Pancreas (tissue), 10 donors: ENCODE data around the gene MTARC2. TPM values are rescaled to one million over a fixed set of nuclear protein-coding genes. Genes with fewer than 3 reads are reported as not detected.
A peak's percentile ranks its signal among the peaks of the same experiment; 100 is the strongest.

Source experiments
- ATAC-seq, 4 donors: fragments of 200-7000 bp; cut with Tn5 transposase; one replicate each; pipeline versions ENCODE4 v1.8.0 to v1.9.1; 2020; ENCODE audit warnings: mild to moderate bottlenecking in 4 of 4, moderate library complexity in 4 of 4
- DNase-seq, 6 donors: peaks; one replicate each; pipeline ENCODE4 v3.0.0-alpha.2; 2020
- FAIRE-seq: peaks from 2 replicates; lab custom pipeline; 2012; peaks lifted over from hg19 to GRCh38; lab: Jason Lieb, UNC
- H3K27ac ChIP-seq, 4 donors: fragments of 200-600 bp; sonication (generic); 1 replicate in 3 of 4; 2 replicates in 1 of 4; pipeline versions ENCODE4 v1.5.0 to v1.8.0; 2020
- H3K27me3 ChIP-seq, 4 donors: fragments of 200-600 bp; one replicate each; pipeline ENCODE4 v1.8.0; 2021
- H3K36me3 ChIP-seq, 3 donors: fragments of 200-600 bp; sonication (generic) in 1 of 3; one replicate each; pipeline versions ENCODE4 v1.5.0 to v1.8.0; 2020 to 2021
- H3K4me1 ChIP-seq, 3 donors: fragments of 200-600 bp; one replicate each; pipeline ENCODE4 v1.8.0; 2021
- H3K4me3 ChIP-seq, 4 donors: fragments of 200-600 bp; sonication (generic) in 2 of 4; one replicate each; pipeline versions ENCODE4 v1.5.0 to v1.8.0; 2020 to 2021
- H3K9me3 ChIP-seq, 4 donors: fragments of 200-600 bp; one replicate each; pipeline ENCODE4 v1.8.0; 2021
- CTCF ChIP-seq, 4 donors: fragments of 200-600 bp; sonication (generic) in 3 of 4; IDR thresholded peaks; one replicate each; pipeline versions ENCODE4 v1.5.0 to v1.8.0; 2021; ENCODE audit warnings: antibody characterized with exemption in 4 of 4
- WGBS, 2 donors: extraction: QIAGEN DNeasy Blood & Tissue Kit; methylation state at CpG; one replicate each; pipeline ENCODE4 v1.1.7; 2013; 5-methylcytosine and 5-hydroxymethylcytosine counted together
- intact Hi-C, 3 donors: fragments of 100-400 bp; cut with DNase I; formaldehyde crosslinking; loops; one replicate each; pipeline versions ENCODE4 v1.11.1 to v1.14.2; 2022
- polyA plus RNA-seq, 2 donors: library from polyadenylated mRNA; stranded (reverse); fragments of 200-250 nt; gene quantifications; one replicate each; pipeline ENCODE4 v1.2.3, GENCODE V29; 2013
- total RNA-seq, 6 donors: library from RNA; stranded (reverse); fragmentation: NEBNext Ultra II Directional in 4 of 6; extraction: Animal tissue kit (Norgen Biotek cat#: 25700) in 4 of 6; gene quantifications; one replicate each; pipeline versions ENCODE4 v1.2.1 to v1.2.4, GENCODE V29; 2021 to 2023
- donor health status: healthy with polysubstance abuse.
- donor health status: DM: no; HTN: no; CAD: no; lungs with moderate emphysema.
- donor health status: DM: no; HTN: no; CAD: no.
- donor health status: control.
- donor health status: control.
- donor health status: Bipolar disorder and iron deficiency.
- donor health status: DM: yes; HTN: yes; CAD: no.
- donor health status: DM: no; HTN: no; CAD: no.
- donor health status: DM: no; HTN: no; CAD: no.
- donor health status: DM: yes; HTN: yes; CAD: no.

MTARC2 gene
- total and polyA plus RNA-seq, 8 donors, result 12.2 to 27.0 (median 16.6) TPM

GRCh38 chr1:220797044-220797443, 48.9 kb downstream of the MTARC2 start:
- no peaks in the 10 kb centered on the region for H3K36me3 ChIP-seq
- intact Hi-C loops, result no loop called here
- DNase-seq, result no peak
- FAIRE-seq, result no peak
- H3K27ac ChIP-seq, result no peak overlapping the region
- ATAC-seq, result no peak
- H3K27me3 ChIP-seq, result no peaks in the 10 kb centered on the region
- H3K4me1 ChIP-seq, result no peaks in the 10 kb centered on the region
- H3K4me3 ChIP-seq, result no peak overlapping the region
- TF ChIP-seq CTCF (IDR thresholded peaks at IDR 0.05), result no peak
- no peaks in the 10 kb centered on the region for H3K9me3 ChIP-seq

GRCh38 chr1:220797553-220797952, 49.4 kb downstream of the MTARC2 start:
- intact Hi-C loops, result no loop called here
- TF ChIP-seq CTCF (IDR thresholded peaks at IDR 0.05), result no peak
- no peak for FAIRE-seq
- no peaks in the 10 kb centered on the region for H3K36me3 ChIP-seq
- no peak for DNase-seq
- no peak overlapping the region for H3K4me3 ChIP-seq
- no peak overlapping the region for H3K27ac ChIP-seq
- H3K27me3 ChIP-seq, result no peaks in the 10 kb centered on the region
- ATAC-seq, result peak in 1 of 4 donors; percentile 40
- H3K9me3 ChIP-seq, result no peaks in the 10 kb centered on the region
- H3K4me1 ChIP-seq, result no peaks in the 10 kb centered on the region
- WGBS, 2 donors, result 92 to 95% methylated on average over 3 of the region's 3 CpGs

DNA sequence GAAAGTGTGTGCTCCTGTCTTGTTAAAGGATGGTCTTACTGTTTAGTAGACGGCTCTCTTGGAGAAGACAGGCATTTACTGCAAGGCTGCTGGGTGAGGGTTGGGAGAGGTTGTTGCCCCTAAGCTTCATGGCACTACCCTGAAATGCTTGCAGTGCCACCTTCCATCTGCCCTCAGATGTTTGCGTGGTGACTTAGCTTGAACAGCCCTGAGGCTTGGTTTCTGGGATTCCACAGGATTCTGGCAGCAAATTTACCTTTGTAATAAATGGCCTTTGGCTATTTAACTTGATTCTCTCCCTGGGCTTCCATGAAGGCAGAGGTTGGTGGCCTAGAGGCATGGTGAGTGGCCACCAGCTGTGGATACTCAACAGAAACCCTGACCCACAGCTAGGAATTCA, 50.2 kb downstream of the MTARC2 start:
- no peak overlapping the region for H3K27ac ChIP-seq
- no peak for FAIRE-seq
- no peak overlapping the region for H3K4me3 ChIP-seq
- no peak for TF ChIP-seq CTCF (IDR thresholded peaks at IDR 0.05)
- H3K9me3 ChIP-seq, result no peaks in the 10 kb centered on the region
- intact Hi-C loops, result no loop called here
- no peak for DNase-seq
- no peaks in the 10 kb centered on the region for H3K27me3 ChIP-seq
- no peaks in the 10 kb centered on the region for H3K4me1 ChIP-seq
- ATAC-seq, result no peak
- 87 to 93% methylated on average over 2 of the region's 2 CpGs for WGBS, 2 donors
- no peaks in the 10 kb centered on the region for H3K36me3 ChIP-seq

- DNase-seq, result no peak
- no peak for FAIRE-seq
- Histone ChIP-seq H3K4me1 (no peaks in the 10 kb centered on the region), H3K4me3 (no peak overlapping the region), H3K27me3 (no peaks in the 10 kb centered on the region), H3K27ac (no peak overlapping the region), H3K36me3 (no peaks in the 10 kb centered on the region), H3K9me3 (no peaks in the 10 kb centered on the region)
- intact Hi-C loops, result no loop called here
- no peak for TF ChIP-seq CTCF (IDR thresholded peaks at IDR 0.05)
- ATAC-seq, result no peak
- 79 to 86% methylated on average over 6 of the region's 6 CpGs for WGBS, 2 donors
These were observed 52.1 kb downstream of the MTARC2 start for GRCh38 chr1:220800262-220800661.

- no peaks in the 10 kb centered on the region for H3K27me3 ChIP-seq
- H3K27ac ChIP-seq, result no peak overlapping the region
- no peaks in the 10 kb centered on the region for H3K9me3 ChIP-seq
- no peaks in the 10 kb centered on the region for H3K4me1 ChIP-seq
- no peak overlapping the region for H3K4me3 ChIP-seq
- no peaks in the 10 kb centered on the region for H3K36me3 ChIP-seq
- peak; percentile 63 to 86 (median 69) for TF ChIP-seq CTCF (IDR thresholded peaks at IDR 0.05)
- WGBS, 2 donors, result 64 to 67% methylated on average over 10 of the region's 10 CpGs
- no peak for FAIRE-seq
- intact Hi-C loops, result no loop called here
- peak; percentile 56 to 86 (median 82) for ATAC-seq
- peak in 1 of 6 donors; percentile 51 for DNase-seq
These were observed 55.5 kb downstream of the MTARC2 start for GRCh38 chr1:220803401-220804201.
